Esophagus squamous epithelium (tissue), 5 donors: ENCODE measurements around the gene IRX2. TPM values are rescaled to one million over a fixed set of nuclear protein-coding genes. Genes with fewer than 3 reads are reported as not detected.

ENCODE experiments used
- DNase-seq: peaks from one replicate; lab custom pipeline; 2025; lab: John Stamatoyannopoulos, UW
- H3K27ac ChIP-seq, 4 donors: fragments of 200-600 bp; sonication (generic); one replicate each; pipeline ENCODE4 v1.5.1; 2016 to 2019; ENCODE audit warnings: mild to moderate bottlenecking in 1 of 4
- H3K27me3 ChIP-seq, 4 donors: fragments of 200-600 bp; sonication (generic); 1 replicate in 3 of 4; 2 replicates in 1 of 4; pipeline versions ENCODE4 v1.5.1 to v1.6.0; 2017 to 2021; ENCODE audit warnings: antibody characterized with exemption in 1 of 4
- H3K36me3 ChIP-seq, 3 donors: fragments of 200-600 bp; sonication (generic); one replicate each; pipeline ENCODE4 v1.5.1; 2016 to 2019
- H3K4me1 ChIP-seq, 3 donors: fragments of 200-600 bp; sonication (generic); one replicate each; pipeline ENCODE4 v1.5.1; 2017 to 2019
- H3K4me3 ChIP-seq, 4 donors: fragments of 200-600 bp; sonication (generic); 1 replicate in 3 of 4; 2 replicates in 1 of 4; pipeline ENCODE4 v1.5.1; 2016 to 2019; ENCODE audit warnings: mild to moderate bottlenecking in 2 of 4, moderate library complexity in 1 of 4
- H3K9me3 ChIP-seq, 3 donors: fragments of 200-600 bp; sonication (generic); one replicate each; pipeline ENCODE4 v1.5.1; 2016 to 2019
- POLR2A ChIP-seq, 4 donors: fragments of 450-650 bp; IDR thresholded peaks; one replicate each; pipeline ENCODE4 v1.6.1; 2017; ENCODE audit warnings: antibody characterized with exemption in 4 of 4, mild to moderate bottlenecking in 4 of 4, moderate library complexity in 3 of 4
- WGBS, 2 donors: methylation state at CpG; one replicate each; pipeline ENCODE4 v1.1.5; 2018; 5-methylcytosine and 5-hydroxymethylcytosine counted together
- intact Hi-C: fragments of 100-400 bp; cut with DNase I; formaldehyde crosslinking; loops from one replicate; pipeline ENCODE4 v1.15.0; 2022
- total RNA-seq, 4 donors: library from RNA; depleted of rRNA; stranded (reverse); fragments of >200 nt; gene quantifications; one replicate each; pipeline ENCODE4 v1.1.0, GENCODE V29; 2016
- TF ChIP-seq, protein P1 (sequence below), 6 experiments: fragments of 450-650 bp in 4 of 6; fragments of 200-600 bp in 2 of 6; sonication (generic) in 2 of 6; IDR thresholded peaks; one replicate each; pipeline ENCODE4 v1.5.1; 2016 to 2019; ENCODE audit warnings: antibody characterized with exemption in 6 of 6, mild to moderate bottlenecking in 4 of 6, moderate library complexity in 4 of 6
- donor health status: DM: yes; HTN: yes; CAD: no.

The IRX2 gene
- total RNA-seq, 4 donors from 2014 or later, result 5.0 to 7.6 (median 6.0) TPM

- Histone ChIP-seq H3K9me3 (no peaks in the 10 kb centered on the region), H3K4me1 (no peaks in the 10 kb centered on the region), H3K27me3 (peaks cover 0 to 35% (median 0%) of the 10 kb centered on the region in 4 donors), H3K4me3 (no peak overlapping the region), H3K36me3 (no peaks in the 10 kb centered on the region), H3K27ac (no peak overlapping the region)
- intact Hi-C loops, result no loop called here
- TF ChIP-seq POLR2A (IDR thresholded peaks at IDR 0.05), result no peak
- TF ChIP-seq, protein P1, sequence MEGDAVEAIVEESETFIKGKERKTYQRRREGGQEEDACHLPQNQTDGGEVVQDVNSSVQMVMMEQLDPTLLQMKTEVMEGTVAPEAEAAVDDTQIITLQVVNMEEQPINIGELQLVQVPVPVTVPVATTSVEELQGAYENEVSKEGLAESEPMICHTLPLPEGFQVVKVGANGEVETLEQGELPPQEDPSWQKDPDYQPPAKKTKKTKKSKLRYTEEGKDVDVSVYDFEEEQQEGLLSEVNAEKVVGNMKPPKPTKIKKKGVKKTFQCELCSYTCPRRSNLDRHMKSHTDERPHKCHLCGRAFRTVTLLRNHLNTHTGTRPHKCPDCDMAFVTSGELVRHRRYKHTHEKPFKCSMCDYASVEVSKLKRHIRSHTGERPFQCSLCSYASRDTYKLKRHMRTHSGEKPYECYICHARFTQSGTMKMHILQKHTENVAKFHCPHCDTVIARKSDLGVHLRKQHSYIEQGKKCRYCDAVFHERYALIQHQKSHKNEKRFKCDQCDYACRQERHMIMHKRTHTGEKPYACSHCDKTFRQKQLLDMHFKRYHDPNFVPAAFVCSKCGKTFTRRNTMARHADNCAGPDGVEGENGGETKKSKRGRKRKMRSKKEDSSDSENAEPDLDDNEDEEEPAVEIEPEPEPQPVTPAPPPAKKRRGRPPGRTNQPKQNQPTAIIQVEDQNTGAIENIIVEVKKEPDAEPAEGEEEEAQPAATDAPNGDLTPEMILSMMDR (IDR thresholded peaks at IDR 0.05), result no peak
- DNase-seq, result no peak
- 83 to 87% methylated on average over 6 of the region's 6 CpGs for WGBS, 2 donors
Observed at GRCh38 chr5:2714026-2714425, 37.5 kb downstream of the IRX2 start.

DNA sequence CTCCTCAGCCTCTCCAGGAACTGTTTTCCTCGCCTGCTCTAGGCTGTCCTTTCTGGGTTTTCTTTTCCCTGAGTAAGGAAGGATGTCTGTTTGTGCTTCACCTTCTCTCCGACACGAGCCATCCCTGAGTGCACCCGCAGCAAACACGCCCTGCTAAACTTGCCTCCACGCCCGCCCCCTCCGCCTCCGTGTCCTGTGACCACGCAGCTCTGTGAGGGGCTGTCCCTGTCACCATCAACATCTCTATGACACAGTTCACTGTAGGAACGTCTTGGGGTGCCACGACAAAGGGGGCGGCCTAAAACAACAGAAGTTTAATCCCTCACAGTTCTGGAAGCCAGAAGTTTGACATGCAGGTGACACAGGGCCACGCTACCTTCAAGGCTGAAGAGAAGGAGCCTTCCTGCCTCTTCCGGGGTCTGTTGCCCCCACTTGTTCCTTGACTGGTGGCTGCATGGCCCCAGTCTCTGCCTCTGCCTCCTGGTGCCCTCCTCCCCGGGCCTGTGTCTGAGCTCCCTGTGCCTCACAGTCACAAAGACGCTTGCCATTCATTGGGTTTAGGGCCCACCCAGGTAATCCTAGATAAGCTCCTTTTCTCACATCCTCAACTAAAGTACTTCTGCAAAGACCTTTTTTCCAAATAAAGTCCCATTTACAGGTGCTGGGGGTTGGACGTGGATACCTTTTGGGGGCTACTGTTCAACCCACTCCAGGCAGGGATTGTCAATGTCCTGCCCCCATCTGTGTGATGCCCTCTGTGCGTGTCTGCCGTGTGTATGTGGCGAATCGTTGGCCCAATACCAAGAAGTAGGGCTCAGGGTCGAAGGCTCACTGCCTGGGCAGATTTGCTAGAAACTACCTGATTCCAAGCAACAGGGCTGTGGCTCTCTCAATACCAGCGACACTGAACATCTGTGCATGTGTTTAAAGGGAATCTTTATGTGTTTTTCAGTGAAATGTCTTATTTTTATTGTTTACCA is 39.7 kb downstream of the IRX2 start:
- Histone ChIP-seq H3K27me3 (peaks cover 0 to 30% (median 0%) of the 10 kb centered on the region in 4 donors), H3K9me3 (no peaks in the 10 kb centered on the region), H3K36me3 (no peaks in the 10 kb centered on the region), H3K27ac (no peak overlapping the region), H3K4me1 (no peaks in the 10 kb centered on the region), H3K4me3 (no peak overlapping the region)
- no peak for TF ChIP-seq POLR2A (IDR thresholded peaks at IDR 0.05)
- TF ChIP-seq, protein P1 (IDR thresholded peaks at IDR 0.05), result no peak
- WGBS, 2 donors, result 69 to 70% methylated on average over 21 of the region's 24 CpGs
- intact Hi-C loops, result no loop called here
- DNase-seq, result no peak

GRCh38 chr5:2710910-2711309 is 40.6 kb downstream of the IRX2 start:
- TF ChIP-seq, protein P1 (IDR thresholded peaks at IDR 0.05), result peak in 2 of 6 experiments; percentile 37 to 50
- no peak for TF ChIP-seq POLR2A (IDR thresholded peaks at IDR 0.05)
- no peak overlapping the region for H3K4me3 ChIP-seq
- intact Hi-C loops, result no loop called here
- no peaks in the 10 kb centered on the region for H3K4me1 ChIP-seq
- peaks cover 0 to 28% (median 0%) of the 10 kb centered on the region in 4 donors for H3K27me3 ChIP-seq
- H3K36me3 ChIP-seq, result no peaks in the 10 kb centered on the region
- no peak overlapping the region for H3K27ac ChIP-seq
- no peak for DNase-seq
- H3K9me3 ChIP-seq, result no peaks in the 10 kb centered on the region
- 37 to 44% methylated on average over 3 of the region's 3 CpGs for WGBS, 2 donors

DNA sequence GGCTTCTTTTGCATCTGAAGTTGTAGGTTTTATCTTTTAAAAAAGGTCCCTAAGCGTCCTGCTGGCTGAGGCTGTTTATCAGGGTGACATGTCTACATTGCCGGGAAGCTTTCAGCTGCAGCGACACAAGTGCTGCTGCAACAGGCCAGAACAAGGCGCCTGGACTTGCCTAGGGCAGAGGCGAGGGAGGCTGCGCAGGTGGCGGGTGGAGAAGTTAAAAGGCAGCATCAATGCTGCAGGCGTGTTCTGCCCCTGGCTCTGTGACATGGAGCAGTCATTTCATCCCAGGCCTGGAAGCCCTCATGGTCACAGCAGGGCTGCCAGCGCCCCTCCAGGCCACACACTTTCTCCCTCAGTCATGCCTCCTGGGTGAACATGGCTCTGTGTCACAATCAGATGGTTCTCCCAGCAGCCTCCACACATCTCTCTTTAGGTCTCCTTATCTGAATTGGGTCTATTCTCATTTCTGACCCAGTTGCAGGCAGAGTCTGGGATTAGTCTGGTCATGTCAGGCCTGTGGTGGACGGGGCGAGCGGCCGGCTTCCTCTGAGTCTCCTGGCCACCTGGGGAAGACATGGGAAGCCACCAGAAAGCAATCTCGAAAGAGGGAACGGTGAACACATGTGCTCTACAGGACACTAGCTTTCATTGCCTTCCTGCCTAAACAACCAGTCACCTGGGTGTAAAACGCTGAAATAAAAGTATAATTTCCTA is 41.3 kb downstream of the IRX2 start:
- DNase-seq, result no peak
- 66 to 77% methylated on average over 2 to 4 of the region's 16 CpGs for WGBS, 2 donors
- intact Hi-C loops, result no loop called here

More for the DNA sequence above, 41.3 kb downstream of the IRX2 start:
- Histone ChIP-seq H3K27ac (no peak overlapping the region), H3K36me3 (no peaks in the 10 kb centered on the region), H3K9me3 (no peaks in the 10 kb centered on the region), H3K4me1 (no peaks in the 10 kb centered on the region), H3K4me3 (no peak overlapping the region), H3K27me3 (peaks cover 0 to 28% (median 0%) of the 10 kb centered on the region in 4 donors)
- TF ChIP-seq, protein P1 (IDR thresholded peaks at IDR 0.05), result no peak
- TF ChIP-seq POLR2A (IDR thresholded peaks at IDR 0.05), result no peak
